WI38 (cell line): ENCODE measurements around the gene BCL2L11.

Experiments used
- H3K4me3 ChIP-seq: 2 replicates; pipeline ENCODE4 v1.5.1; 2011; ENCODE audit warnings: low read depth, mild to moderate bottlenecking, control low read depth, low read length
- TF ChIP-seq, protein P1 (sequence below): IDR thresholded peaks from 2 replicates; pipeline ENCODE4 v1.5.1; 2012; ENCODE audit warnings: low read depth, mild to moderate bottlenecking, control low read depth, low read length

Gene BCL2L11

DNA sequence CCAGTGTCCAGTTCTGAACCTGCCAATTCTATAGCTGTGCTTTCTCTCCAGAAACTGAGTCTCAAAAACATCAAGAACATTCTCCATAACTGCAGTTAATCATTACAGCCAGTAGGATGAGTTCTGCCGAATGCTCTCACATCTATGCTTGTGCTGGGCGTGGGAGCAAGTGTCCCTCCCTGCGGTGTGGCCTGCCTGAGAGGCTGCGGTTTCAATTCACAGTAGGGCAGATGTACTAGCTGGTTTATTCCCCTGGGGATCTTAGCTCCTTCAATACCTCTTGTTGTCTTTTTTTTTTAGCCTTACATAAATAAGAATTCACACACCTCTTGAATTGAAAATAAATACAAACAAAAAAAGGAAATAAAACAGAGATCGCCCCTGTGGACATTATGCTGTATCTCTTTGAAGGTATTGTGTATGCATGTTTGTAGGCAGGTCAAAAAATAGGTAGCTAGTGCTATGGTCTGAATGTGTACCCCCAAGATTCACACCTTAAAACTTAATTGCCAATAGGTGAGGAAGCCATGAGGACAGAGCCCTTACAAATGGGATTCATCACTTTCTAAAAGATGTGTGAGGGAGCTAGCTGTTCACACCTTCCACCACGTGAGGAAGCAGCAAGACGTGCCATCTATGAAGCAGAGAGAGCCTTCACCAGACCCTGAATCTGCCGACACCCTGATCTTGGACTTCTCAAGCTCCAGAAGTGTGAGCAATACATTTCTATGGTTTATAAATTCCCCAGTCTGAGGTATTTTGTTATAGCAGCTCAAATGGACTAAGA, 74.3 kb downstream of the BCL2L11 start:
- no peak overlapping the region for H3K4me3 ChIP-seq
- TF ChIP-seq, protein P1, sequence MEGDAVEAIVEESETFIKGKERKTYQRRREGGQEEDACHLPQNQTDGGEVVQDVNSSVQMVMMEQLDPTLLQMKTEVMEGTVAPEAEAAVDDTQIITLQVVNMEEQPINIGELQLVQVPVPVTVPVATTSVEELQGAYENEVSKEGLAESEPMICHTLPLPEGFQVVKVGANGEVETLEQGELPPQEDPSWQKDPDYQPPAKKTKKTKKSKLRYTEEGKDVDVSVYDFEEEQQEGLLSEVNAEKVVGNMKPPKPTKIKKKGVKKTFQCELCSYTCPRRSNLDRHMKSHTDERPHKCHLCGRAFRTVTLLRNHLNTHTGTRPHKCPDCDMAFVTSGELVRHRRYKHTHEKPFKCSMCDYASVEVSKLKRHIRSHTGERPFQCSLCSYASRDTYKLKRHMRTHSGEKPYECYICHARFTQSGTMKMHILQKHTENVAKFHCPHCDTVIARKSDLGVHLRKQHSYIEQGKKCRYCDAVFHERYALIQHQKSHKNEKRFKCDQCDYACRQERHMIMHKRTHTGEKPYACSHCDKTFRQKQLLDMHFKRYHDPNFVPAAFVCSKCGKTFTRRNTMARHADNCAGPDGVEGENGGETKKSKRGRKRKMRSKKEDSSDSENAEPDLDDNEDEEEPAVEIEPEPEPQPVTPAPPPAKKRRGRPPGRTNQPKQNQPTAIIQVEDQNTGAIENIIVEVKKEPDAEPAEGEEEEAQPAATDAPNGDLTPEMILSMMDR = no peak

DNA sequence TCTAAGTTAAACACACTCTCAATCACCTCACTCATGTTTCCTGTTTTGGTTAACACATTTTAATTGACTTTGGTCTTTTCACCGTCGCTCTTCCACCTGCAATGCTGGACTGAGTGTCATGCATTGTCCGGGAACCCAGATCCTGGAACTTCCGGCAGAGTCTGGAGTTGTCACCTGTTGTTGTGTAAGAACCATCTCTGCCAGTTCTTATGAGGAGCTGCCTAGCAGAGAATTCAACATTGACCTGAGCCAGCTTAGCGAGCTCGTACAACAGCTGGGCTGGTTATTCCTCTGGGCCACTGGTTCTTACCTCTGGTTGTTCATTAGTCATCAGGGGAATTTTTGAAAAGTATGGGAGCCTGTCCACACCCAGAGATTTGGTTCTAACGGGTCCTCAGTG, 75.7 kb downstream of the BCL2L11 start:
- TF ChIP-seq, protein P1 = no peak
- no peak overlapping the region for H3K4me3 ChIP-seq

DNA sequence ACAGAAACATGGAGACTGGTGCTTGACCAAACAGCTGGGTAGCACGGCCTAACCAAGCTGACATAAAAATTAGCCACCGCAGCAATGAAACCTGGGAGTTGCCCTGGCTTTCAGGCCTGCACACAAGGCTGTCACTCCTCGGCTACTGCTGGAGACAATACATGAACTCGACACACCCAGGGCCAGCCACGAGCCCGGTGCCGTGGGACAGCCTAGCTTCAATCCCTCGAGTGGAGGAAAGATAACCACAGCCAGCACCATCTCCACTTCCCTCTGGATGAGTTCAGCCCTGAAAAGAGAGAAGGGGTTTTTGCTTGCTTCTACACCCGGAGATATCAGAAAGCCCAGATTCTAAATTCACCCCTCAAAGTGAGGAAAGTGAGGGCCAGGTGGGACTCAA, 78.0 kb downstream of the BCL2L11 start:
- H3K4me3 ChIP-seq = no peak overlapping the region
- TF ChIP-seq, protein P1 = no peak

DNA sequence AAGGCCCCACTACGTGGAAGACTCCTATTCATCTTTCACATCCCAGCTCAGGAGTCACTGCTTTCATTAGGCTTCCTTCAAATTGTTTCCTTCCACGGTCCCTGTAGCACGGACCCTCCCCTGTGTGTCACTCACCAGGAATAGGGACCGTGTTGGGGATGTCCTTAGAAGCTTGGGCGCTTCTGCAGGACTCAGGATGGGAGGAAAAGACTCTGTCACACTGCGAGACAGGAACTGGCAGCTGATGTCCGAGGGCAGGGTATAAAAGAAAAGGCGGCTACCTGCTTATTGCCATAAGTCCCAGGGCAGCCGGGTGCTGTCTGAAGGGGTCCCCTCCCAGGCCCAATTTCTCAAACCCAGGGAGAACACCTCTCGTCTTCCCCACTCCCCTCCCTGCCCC, 79.1 kb downstream of the BCL2L11 start:
- H3K4me3 ChIP-seq = no peak overlapping the region
- TF ChIP-seq, protein P1 = no peak

DNA sequence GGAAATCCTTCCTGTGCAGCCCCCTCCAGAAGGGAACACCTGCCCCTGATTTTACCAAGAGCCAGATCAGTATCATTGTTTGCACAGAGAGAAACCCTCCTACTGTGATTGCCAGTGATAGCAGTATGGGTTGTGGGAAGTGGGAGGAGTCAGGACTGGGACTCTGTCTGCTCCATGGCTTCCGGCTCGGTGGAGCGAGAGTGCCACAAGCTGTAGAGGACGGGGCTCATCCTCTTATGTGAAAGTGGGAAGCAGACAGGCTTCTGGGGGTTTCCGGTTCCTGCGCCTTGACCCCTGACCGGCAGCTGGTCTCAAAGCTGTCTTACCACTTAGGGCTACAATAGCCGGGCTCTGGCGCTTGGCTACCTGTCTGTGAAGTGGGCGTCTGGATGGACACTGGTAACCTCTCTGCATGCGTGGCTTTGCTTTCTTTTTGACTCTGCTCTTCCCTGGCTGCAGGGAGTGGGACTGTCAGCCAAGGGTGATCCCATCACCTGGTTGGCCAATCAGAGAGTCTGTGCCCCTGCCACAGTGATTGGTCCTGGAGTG, 79.7 kb downstream of the BCL2L11 start:
- H3K4me3 ChIP-seq = no peak overlapping the region
- TF ChIP-seq, protein P1 = no peak

DNA sequence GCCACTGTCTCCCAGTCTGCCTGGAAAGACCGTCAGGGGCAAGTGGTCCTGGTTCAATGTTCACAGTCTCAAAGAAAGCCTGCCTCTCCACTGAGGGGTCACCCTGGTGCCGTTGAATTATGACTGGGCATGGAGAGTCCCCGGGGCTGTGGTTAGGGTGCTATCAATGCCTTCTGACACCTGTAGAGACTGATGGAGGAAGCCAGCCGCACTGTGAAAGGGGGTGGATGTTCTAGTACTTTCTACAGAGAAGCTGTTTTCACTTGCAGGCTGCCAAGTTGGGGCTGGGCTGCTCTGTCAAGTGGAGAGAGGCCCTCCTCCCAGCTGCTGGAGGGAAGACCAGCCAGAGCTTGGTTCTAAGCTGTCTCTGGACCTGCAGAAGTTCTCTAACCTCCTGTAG, 80.5 kb downstream of the BCL2L11 start:
- no peak overlapping the region for H3K4me3 ChIP-seq
- TF ChIP-seq, protein P1 = no peak

DNA sequence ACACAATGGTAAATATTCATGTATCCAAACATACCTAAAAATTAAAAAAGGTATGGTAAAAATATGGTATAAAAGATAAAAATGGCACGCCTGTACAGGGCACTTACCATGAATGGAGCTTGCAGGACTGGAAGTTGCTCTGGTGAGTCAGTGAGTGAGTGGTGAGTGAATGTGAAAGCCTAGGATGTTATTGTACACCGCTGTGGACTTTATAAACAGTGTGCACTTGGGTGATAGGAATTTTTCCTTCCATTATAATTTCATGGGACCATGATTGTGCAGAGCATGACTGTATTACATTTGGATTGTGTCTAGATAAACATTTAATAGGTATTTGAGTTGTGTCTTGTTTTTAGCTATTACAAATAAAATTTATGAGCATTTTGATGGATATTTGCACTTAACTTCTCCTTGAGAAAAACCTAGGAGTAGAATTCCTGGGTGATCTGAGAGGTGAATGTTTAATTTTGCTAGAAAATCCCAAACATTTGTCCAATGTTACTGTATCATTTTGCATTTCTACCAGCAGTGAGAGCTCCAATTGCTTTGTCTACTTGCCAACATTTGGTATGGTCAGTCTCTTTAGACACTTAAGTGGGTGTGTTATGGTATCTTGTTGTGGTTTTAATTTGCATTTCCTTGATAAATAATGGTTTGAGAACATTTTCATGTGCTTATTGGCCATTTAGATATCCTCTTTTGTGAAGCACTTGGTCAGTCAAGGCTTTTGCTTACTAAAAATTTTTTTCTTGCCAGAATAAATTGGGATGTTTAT, 81.7 kb downstream of the BCL2L11 start:
- TF ChIP-seq, protein P1 = no peak
- H3K4me3 ChIP-seq = no peak overlapping the region
